ENCODE measurements around the gene RASA3. TPM values are rescaled to one million over a fixed set of nuclear protein-coding genes. Genes with fewer than 3 reads are reported as not detected.
A peak's percentile ranks its signal among the peaks of the same experiment; 100 is the strongest.

RASA3 gene
- total and polyA plus RNA-seq, 10 of the 15 experiments (the other 5 are each of a cell fraction or from before 2014, with no cell fraction given), result 0.79 to 33.9 (median 17.6) TPM

GRCh38 chr13:114043421-114044053 lies 88.9 kb downstream of the RASA3 start:
- Histone ChIP-seq H2AFZ (ENCODE audit: control insufficient read depth, low read depth, low read length) (no peak overlapping the region), H3K36me3 (ENCODE audit: control insufficient read depth in 2 of 2, insufficient read depth in 2 of 2, low read length in 1 of 2) (peaks cover 0 to 7% of the 10 kb centered on the region in 2 experiments; a peak in 3 of 4 replicates), H3K9ac (ENCODE audit: control insufficient read depth, insufficient read depth, low read length) (no peak overlapping the region), H3K79me2 (ENCODE audit: control insufficient read depth, insufficient read depth, low read length) (no peaks in the 10 kb centered on the region), H3K4me1 (ENCODE audit: control insufficient read depth, insufficient read depth, low read length) (peaks cover 22% of the 10 kb centered on the region), H3K27ac (ENCODE audit: control insufficient read depth, insufficient read depth) (no peak overlapping the region), H4K20me1 (ENCODE audit: control insufficient read depth, insufficient read depth) (no peaks in the 10 kb centered on the region), H3K4me2 (ENCODE audit: control insufficient read depth, insufficient read depth) (no peak overlapping the region), H3K4me3 (no peak overlapping the region), H3K27me3 (replicated peaks in 1 of 2; ENCODE audit: control insufficient read depth in 2 of 2, insufficient read depth in 2 of 2, low read length in 1 of 2) (no peaks in the 10 kb centered on the region), H3K9me3 (replicated peaks; ENCODE audit: control insufficient read depth, insufficient read depth, low read length) (no peaks in the 10 kb centered on the region)
- SMC1A ChIA-PET (ENCODE audit: uncharacterized antibody, unreplicated experiment), result no interaction called here
- POLR2A ChIA-PET, result no interaction called here
- DNase-seq (ENCODE audit: low read depth, low spot score) (no peak), FAIRE-seq (no peak), ATAC-seq (peak; percentile 73)
- no TSS peak for BruUV-seq (replicated peaks)
- CTCF ChIA-PET, result no interaction called here
- RAD21 ChIA-PET (ENCODE audit: unreplicated experiment), result no interaction called here
- 63% methylated on average over 16 of the region's 37 CpGs for WGBS (ENCODE audit: insufficient coverage, insufficient replicate concordance, low lambda C conversion rate, missing lambda C conversion rate)
- TF ChIP-seq CTCF (IDR thresholded peaks at IDR 0.05 in 2 of 3, conservative IDR thresholded peaks at IDR 0.05 in 1 of 3; ENCODE audit: control insufficient read depth in 2 of 3, extremely low read depth in 1 of 3, insufficient read depth in 1 of 3, low read depth in 3 of 3, low read length in 3 of 3) (peak; percentile 12 to 29 (median 22); a peak in 3 of 6 replicates), CEBPZ (IDR thresholded peaks at IDR 0.05; ENCODE audit: low read depth, low read length) (no peak), LARP7 (IDR thresholded peaks at IDR 0.05) (no peak), BACH1 (IDR thresholded peaks at IDR 0.05; ENCODE audit: borderline replicate concordance) (no peak), HDGF (IDR thresholded peaks at IDR 0.05) (no peak), POLR2AphosphoS5 (IDR thresholded peaks at IDR 0.05; ENCODE audit: low read length) (no peak), NBN (IDR thresholded peaks at IDR 0.05) (no peak), CEBPB (IDR thresholded peaks at IDR 0.05; ENCODE audit: borderline replicate concordance in 1 of 2, low read depth in 2 of 2, low read length in 2 of 2) (no peak), KLF5 (IDR thresholded peaks at IDR 0.05; ENCODE audit: partially characterized antibody) (no peak), IRF5 (IDR thresholded peaks at IDR 0.05; ENCODE audit: borderline replicate concordance) (no peak), RAD21 (IDR thresholded peaks at IDR 0.05; ENCODE audit: insufficient read depth, low read depth, low read length) (peak; percentile 39), SMAD5 (IDR thresholded peaks at IDR 0.05; ENCODE audit: low read depth) (no peak), IKZF1 (conservative IDR thresholded peaks at IDR 0.05) (no peak), BHLHE40 (IDR thresholded peaks at IDR 0.05; ENCODE audit: borderline replicate concordance in 1 of 2, low read depth in 2 of 2, low read length in 1 of 2) (0 out of 4 replicates have a peak, but pooled peaks of 1 of the 2 experiments have one; percentile 28), CHD2 (IDR thresholded peaks at IDR 0.05; ENCODE audit: borderline replicate concordance, low read depth, low read length) (no peak)
- intact Hi-C loops (cut with micrococcal nuclease; ENCODE audit: unreplicated experiment) (no loop called here), in situ Hi-C loops (cut with MboI) (no loop called here)

Measured in GM12878 (cell line).